GM06990 (cell line): ENCODE results near the gene CYSRT1.

Experiments
- DNase-seq: peaks from one replicate; pipeline ENCODE4 v3.0.0-alpha.2; 2011; ENCODE audit not compliant: insufficient read length; ENCODE audit errors: extremely low read depth
- H3K27me3 ChIP-seq: replicated peaks from 2 replicates; pipeline ENCODE4 v1.6.0; 2011; ENCODE audit warnings: low read length; ENCODE audit not compliant: control insufficient read depth, insufficient read depth
- H3K36me3 ChIP-seq: 2 replicates; pipeline ENCODE4 v1.5.1; 2011; ENCODE audit warnings: low read length; ENCODE audit not compliant: control insufficient read depth, insufficient read depth
- H3K4me3 ChIP-seq: replicated peaks from 2 replicates; pipeline ENCODE4 v1.5.1; 2011; ENCODE audit warnings: low read depth, mild to moderate bottlenecking, control low read depth, low read length
- TF ChIP-seq, protein P1 (sequence below): IDR thresholded peaks from 2 replicates; pipeline ENCODE4 v1.5.1; 2011; ENCODE audit warnings: low read length, control low read depth, mild to moderate bottlenecking, inconsistent platforms; ENCODE audit not compliant: insufficient read depth, poor library complexity, severe bottlenecking

CYSRT1 gene

DNA sequence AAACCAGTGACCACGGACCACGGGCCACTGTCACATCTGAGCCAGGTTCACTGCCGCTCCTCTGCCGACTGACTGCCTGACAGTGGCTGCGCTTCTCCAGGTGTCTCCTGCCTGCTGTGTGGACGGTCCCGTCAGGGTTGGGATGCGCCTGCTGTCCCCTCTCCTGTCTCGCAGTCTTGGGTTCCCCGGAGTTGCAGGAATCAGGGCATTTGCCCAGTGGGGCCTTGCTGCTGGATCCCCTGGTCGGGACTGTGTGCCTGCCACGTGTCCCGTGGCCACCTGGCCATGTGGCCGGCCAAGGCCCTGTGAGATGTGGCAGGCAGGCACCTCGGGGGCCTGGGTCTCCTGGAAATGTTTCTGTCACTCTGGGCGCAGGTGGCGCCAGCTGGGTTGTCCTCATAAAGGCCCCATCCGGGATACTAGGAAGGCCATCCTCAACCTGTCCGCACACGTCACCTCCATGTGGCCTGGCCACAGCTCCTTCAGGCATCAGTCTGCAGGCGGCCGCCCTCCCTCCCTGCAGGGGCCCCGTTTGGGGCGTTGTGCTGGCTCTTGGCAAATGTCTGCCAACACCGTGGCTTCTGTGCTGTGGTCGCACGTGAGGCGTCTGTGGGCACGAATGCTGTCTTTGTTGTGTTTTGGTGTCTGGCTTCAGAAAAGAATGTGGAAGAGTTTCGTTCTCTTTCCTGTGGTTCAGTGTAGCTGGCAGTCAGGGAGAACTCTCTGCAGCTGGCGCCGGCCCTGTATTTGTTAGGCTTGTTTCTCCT, 46.1 kb downstream of the CYSRT1 start:
- Histone ChIP-seq H3K4me3 (no peak overlapping the region), H3K27me3 (no peaks in the 10 kb centered on the region), H3K36me3 (peaks cover 27% of the 10 kb centered on the region)
- no peak for DNase-seq
- TF ChIP-seq, protein P1, sequence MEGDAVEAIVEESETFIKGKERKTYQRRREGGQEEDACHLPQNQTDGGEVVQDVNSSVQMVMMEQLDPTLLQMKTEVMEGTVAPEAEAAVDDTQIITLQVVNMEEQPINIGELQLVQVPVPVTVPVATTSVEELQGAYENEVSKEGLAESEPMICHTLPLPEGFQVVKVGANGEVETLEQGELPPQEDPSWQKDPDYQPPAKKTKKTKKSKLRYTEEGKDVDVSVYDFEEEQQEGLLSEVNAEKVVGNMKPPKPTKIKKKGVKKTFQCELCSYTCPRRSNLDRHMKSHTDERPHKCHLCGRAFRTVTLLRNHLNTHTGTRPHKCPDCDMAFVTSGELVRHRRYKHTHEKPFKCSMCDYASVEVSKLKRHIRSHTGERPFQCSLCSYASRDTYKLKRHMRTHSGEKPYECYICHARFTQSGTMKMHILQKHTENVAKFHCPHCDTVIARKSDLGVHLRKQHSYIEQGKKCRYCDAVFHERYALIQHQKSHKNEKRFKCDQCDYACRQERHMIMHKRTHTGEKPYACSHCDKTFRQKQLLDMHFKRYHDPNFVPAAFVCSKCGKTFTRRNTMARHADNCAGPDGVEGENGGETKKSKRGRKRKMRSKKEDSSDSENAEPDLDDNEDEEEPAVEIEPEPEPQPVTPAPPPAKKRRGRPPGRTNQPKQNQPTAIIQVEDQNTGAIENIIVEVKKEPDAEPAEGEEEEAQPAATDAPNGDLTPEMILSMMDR, result no peak

DNA sequence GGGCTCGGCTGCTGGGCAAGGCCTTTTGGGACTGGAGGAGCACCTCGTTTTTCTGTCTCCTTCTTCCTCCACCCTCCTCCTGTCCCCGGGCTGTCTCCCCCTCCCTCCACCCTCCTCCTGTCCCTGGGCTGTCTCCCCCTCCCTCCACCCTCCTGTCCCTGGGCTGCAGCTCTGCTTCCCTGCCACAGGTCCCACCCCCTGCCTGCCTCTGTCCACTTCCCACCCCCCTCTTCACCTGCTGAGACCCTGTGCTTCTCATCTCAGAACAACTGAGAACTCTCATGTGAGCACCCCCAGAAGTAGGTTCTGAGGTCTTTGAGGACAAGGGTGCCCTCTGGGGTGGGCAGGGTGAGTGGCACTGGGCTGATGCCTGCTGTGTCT, 46.7 kb downstream of the CYSRT1 start:
- no peaks in the 10 kb centered on the region for H3K27me3 ChIP-seq
- peaks cover 24% of the 10 kb centered on the region for H3K36me3 ChIP-seq
- no peak overlapping the region for H3K4me3 ChIP-seq
- DNase-seq, result no peak
- TF ChIP-seq, protein P1, result no peak

DNA sequence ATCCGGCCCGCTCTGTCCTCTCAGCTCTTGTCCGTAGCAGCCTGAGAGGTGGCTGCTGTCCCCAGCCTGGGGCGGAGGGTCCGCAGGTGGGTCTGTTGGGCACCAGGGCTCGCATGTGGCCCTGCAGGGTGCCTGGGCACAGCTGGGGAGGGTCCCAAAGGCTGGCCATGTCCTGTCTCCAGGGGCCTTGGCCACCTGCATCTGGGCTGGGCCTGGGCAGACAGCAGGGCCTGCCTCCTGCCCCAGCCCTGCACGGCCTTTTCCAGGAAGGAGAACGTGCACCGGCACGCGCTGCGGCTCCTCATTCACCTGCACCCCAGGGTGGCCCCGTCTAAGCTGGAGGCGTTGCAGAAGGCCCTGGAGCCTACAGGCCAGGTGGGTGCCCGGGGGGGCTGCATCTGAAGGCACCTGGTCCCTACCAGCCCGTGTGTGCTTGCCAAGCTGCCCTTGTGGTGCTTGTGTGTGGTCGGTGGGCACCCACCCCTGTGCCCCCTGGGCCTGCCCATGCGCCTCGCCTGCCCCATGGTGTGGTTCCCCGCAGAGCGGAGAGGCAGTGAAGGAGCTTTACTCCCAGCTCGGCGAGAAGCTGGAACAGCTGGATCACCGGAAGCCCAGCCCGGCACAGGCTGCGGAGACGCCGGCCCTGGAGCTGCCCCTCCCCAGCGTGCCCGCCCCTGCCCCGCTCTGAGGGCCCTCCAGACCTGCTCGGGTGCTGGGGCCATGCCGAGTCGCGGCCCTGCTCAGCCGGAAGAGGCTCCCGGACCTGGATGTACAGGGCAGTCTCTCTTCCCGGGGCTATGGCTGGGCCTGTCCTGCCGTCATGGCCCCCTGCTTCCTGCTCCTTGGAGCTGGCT, 47.5 kb downstream of the CYSRT1 start:
- TF ChIP-seq, protein P1, result no peak
- H3K27me3 ChIP-seq, result no peaks in the 10 kb centered on the region
- H3K36me3 ChIP-seq, result peaks cover 21% of the 10 kb centered on the region

DNA sequence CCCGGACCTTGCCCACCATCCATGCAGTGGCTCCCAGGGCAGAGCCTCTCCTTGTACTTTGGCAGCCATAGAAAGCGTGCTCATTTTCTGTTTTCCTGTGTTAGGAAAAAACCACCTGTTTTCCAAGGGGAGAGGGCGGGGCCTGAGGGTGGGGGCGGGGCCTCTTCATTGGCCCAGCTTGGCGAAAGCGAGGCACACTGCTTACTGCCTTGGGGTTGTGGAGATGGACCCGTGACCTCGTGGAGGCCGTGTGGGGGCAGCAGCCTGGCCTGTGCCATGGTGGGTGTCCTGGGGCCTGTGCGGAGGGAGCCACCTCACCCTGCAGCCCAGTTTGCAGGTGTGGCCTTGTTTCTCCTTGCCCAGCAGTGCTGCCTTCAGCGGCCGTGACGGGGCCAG, 48.1 kb downstream of the CYSRT1 start:
- Histone ChIP-seq H3K27me3 (no peaks in the 10 kb centered on the region), H3K4me3 (no peak overlapping the region), H3K36me3 (peaks cover 18% of the 10 kb centered on the region)
- TF ChIP-seq, protein P1, result no peak
- DNase-seq, result no peak

More for the DNA sequence above, 47.5 kb downstream of the CYSRT1 start:
- no peak for DNase-seq
- no peak overlapping the region for H3K4me3 ChIP-seq

DNA sequence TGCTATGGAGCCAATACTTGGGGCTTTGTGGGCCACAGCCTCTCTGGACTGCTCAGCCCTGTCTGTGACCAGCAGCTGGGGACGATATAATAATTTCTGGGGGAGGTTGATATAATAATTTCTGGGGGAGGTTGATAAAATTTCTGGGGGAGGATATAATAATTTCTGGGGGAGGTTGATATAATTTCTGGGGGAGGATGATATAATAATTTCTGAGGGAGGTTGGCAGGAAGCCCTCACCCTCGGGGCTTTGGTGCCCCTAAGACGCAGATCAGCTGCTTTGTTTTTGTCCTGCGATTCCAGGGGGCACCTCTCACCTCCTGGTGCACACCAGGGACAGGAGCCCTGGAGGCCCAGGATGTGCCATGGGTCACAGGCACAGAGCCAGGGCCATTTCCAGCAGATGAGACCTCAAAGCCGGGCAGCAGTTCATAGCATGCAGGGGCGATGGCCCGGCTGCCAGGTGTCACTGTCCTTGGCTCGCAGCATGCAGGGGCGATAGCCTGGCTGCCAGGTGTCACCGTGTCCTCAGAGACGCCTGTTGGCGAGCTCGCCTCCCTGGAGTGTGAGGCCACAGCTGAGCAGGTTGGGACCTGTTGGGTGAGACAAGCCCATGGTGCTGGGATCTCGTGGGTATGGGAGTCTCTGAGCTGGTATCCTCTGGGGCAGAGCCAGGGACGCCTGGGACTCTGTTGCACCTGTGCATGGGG, 48.8 kb downstream of the CYSRT1 start:
- Histone ChIP-seq H3K36me3 (peaks cover 18% of the 10 kb centered on the region), H3K4me3 (no peak overlapping the region), H3K27me3 (no peaks in the 10 kb centered on the region)
- TF ChIP-seq, protein P1, result no peak
- DNase-seq, result no peak
